Fibroblast of peridontal ligament (primary cell): ENCODE measurements around the gene AGO3.
A peak's percentile ranks its signal among the peaks of the same experiment; 100 is the strongest.
"Not testable (repeated sequence)": the region's sequence is repeated elsewhere in the genome, so short reads cannot be mapped to it uniquely, and the experiment has no call there.

ENCODE experiments used
- DNase-seq: peaks from one replicate; pipeline ENCODE4 v3.0.0-alpha.2; 2010; ENCODE audit errors: extremely low read depth

AGO3 gene

GRCh38 chr1:35925741-35926140 is 5.2 kb upstream of the AGO3 start:
- peak; percentile 93 for DNase-seq

GRCh38 chr1:35927472-35927871 is 3.4 kb upstream of the AGO3 start:
- DNase-seq = no peak

- peak; percentile 69 for DNase-seq
These were observed 944 bp upstream of the AGO3 start for GRCh38 chr1:35929730-35930592.

GRCh38 chr1:35931446-35932157 is 697 bp downstream of the AGO3 start:
- DNase-seq = peak; percentile 12

- no peak for DNase-seq
These were observed 1.3 kb downstream of the AGO3 start for GRCh38 chr1:35932158-35932636.

- no peak for DNase-seq
These were observed 2.0 kb downstream of the AGO3 start for GRCh38 chr1:35932941-35933340.

GRCh38 chr1:35935442-35936388 is 4.8 kb downstream of the AGO3 start:
- peak; percentile 39 for DNase-seq

GRCh38 chr1:35936838-35937237 is 5.9 kb downstream of the AGO3 start:
- DNase-seq = peak; percentile 17

- no peak for DNase-seq
These were observed 8.6 kb downstream of the AGO3 start for GRCh38 chr1:35939484-35939883.

GRCh38 chr1:35945327-35945726 is 14.4 kb downstream of the AGO3 start:
- DNase-seq = no peak

GRCh38 chr1:35947547-35947946 is 16.6 kb downstream of the AGO3 start:
- no peak for DNase-seq

- DNase-seq = no peak
These were observed 27.7 kb downstream of the AGO3 start for GRCh38 chr1:35958558-35958957.

GRCh38 chr1:35959304-35959703 is 28.4 kb downstream of the AGO3 start:
- DNase-seq = no peak

GRCh38 chr1:35962952-35963351 is 32.0 kb downstream of the AGO3 start:
- no peak for DNase-seq

GRCh38 chr1:35964277-35964676 is 33.4 kb downstream of the AGO3 start:
- not testable (repeated sequence) for DNase-seq

- no peak for DNase-seq
These were observed 37.5 kb downstream of the AGO3 start for GRCh38 chr1:35968396-35968795.

- DNase-seq = peak; percentile 1
These were observed 40.7 kb downstream of the AGO3 start for GRCh38 chr1:35971601-35972000.

GRCh38 chr1:35972631-35973030 is 41.7 kb downstream of the AGO3 start:
- not testable (repeated sequence) for DNase-seq

- DNase-seq = no peak
These were observed 49.2 kb downstream of the AGO3 start for GRCh38 chr1:35980090-35980489.

GRCh38 chr1:35988237-35988636 is 57.3 kb downstream of the AGO3 start:
- no peak for DNase-seq

- no peak for DNase-seq
These were observed 76.1 kb downstream of the AGO3 start for GRCh38 chr1:36006941-36007500.
